ENCODE data around the gene CYB561.
"Not testable (repeated sequence)": the region's sequence is repeated elsewhere in the genome, so short reads cannot be mapped to it uniquely, and the experiment has no call there.

CYB561 gene

GRCh38 chr17:63474586-63475460 is 28.7 kb upstream of the CYB561 start:
- H3K36me3 ChIP-seq, result no peaks in the 10 kb centered on the region
- no peak overlapping the region for H3K4me3 ChIP-seq (ENCODE audit: low read depth, low read length)
- no peaks in the 10 kb centered on the region for H3K9me3 ChIP-seq (ENCODE audit: severe bottlenecking)
- peak overlapping the region; percentile 93 for H3K27ac ChIP-seq
- DNase-seq, result no peak
- H3K27me3 ChIP-seq (ENCODE audit: insufficient read depth, low read depth, severe bottlenecking), result no peaks in the 10 kb centered on the region
- no peak for TF ChIP-seq CTCF (IDR thresholded peaks at IDR 0.05; ENCODE audit: low read depth, low read length)

GRCh38 chr17:63474174-63474573 is 28.1 kb upstream of the CYB561 start:
- Histone ChIP-seq H3K36me3 (no peaks in the 10 kb centered on the region), H3K9me3 (ENCODE audit: severe bottlenecking) (no peaks in the 10 kb centered on the region), H3K4me3 (ENCODE audit: low read depth, low read length) (no peak overlapping the region), H3K27me3 (ENCODE audit: insufficient read depth, low read depth, severe bottlenecking) (no peaks in the 10 kb centered on the region), H3K27ac (no peak overlapping the region)
- DNase-seq, result no peak
- TF ChIP-seq CTCF (IDR thresholded peaks at IDR 0.05; ENCODE audit: low read depth, low read length), result no peak

DNA sequence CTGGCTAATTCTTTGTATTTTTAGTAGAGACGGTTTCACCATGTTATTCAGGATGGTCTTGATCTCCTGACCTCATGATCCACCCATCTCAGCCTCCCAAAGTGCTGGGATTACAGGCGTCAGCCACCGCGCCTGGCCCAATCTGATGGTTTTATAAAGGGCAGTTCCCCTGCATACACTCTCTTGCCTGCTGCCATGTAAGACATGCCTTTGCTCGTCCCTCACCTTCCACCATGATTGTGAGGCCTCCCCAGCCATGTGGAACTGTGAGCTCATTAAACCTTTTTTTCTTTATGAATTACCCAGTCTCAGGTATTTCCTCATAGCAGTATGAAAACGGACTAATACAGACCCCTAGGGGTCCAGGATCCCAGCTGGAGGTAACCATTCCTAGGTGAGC is 22.0 kb upstream of the CYB561 start:
- not testable (repeated sequence) for DNase-seq; H3K27ac ChIP-seq; H3K9me3 ChIP-seq (ENCODE audit: severe bottlenecking); H3K27me3 ChIP-seq (ENCODE audit: insufficient read depth, low read depth, severe bottlenecking); H3K4me3 ChIP-seq (ENCODE audit: low read depth, low read length); H3K36me3 ChIP-seq

GRCh38 chr17:63464691-63465236 is 18.7 kb upstream of the CYB561 start:
- no peaks in the 10 kb centered on the region for H3K36me3 ChIP-seq
- H3K4me3 ChIP-seq (ENCODE audit: low read depth, low read length), result no peak overlapping the region
- no peak overlapping the region for H3K27ac ChIP-seq
- H3K27me3 ChIP-seq (ENCODE audit: insufficient read depth, low read depth, severe bottlenecking), result no peaks in the 10 kb centered on the region
- peaks cover 6% of the 10 kb centered on the region for H3K9me3 ChIP-seq (ENCODE audit: severe bottlenecking)
- TF ChIP-seq CTCF (IDR thresholded peaks at IDR 0.05; ENCODE audit: low read depth, low read length), result no peak
- DNase-seq, result no peak

DNA sequence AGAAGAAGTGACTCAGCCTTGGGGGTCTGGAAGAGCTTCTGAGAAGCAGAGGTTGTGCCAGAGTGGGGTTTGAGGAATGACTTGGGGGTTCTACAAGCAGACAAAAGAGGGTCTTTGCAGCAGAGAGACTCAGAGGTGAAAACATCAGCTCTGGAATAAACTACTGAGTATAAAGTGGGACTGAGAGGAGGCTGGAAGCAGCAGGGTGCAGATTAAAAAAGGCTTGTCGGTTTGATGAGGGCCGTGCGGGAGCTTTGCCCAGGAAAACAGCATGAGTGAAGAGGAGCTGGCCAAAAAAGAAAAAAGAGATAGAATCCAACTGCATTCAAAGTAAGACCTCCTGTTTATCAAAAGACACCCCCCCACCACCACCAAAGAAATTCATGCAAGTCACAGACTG is 17.7 kb upstream of the CYB561 start:
- TF ChIP-seq CTCF (IDR thresholded peaks at IDR 0.05; ENCODE audit: low read depth, low read length), result no peak
- DNase-seq, result no peak

DNA sequence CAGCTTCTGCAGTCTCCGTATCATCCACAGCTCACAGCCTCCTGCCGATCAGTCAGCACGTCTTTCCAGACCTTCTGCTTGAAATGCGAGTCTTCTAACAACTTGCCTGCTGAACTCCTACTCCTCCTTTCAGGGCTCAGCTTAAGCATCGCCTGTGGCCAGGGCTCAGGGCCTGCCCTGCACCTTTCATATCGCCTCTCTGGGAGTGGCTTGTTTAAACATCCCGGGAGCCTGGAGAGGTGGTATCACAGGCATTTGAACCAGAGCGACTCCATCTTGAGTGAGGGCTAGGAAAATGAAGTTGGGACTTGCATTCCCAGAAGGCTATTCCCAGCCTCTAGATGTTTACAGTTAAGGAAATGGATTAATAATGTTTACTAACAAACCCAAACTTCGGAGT is 13.9 kb upstream of the CYB561 start:
- Histone ChIP-seq H3K27me3 (ENCODE audit: insufficient read depth, low read depth, severe bottlenecking) (no peaks in the 10 kb centered on the region), H3K27ac (no peak overlapping the region), H3K9me3 (ENCODE audit: severe bottlenecking) (no peaks in the 10 kb centered on the region), H3K36me3 (no peaks in the 10 kb centered on the region), H3K4me3 (ENCODE audit: low read depth, low read length) (no peak overlapping the region)
- DNase-seq, result no peak
- TF ChIP-seq CTCF (IDR thresholded peaks at IDR 0.05; ENCODE audit: low read depth, low read length), result no peak

More for the DNA sequence above, 17.7 kb upstream of the CYB561 start:
- H3K9me3 ChIP-seq (ENCODE audit: severe bottlenecking), result peaks cover 6% of the 10 kb centered on the region
- no peaks in the 10 kb centered on the region for H3K27me3 ChIP-seq (ENCODE audit: insufficient read depth, low read depth, severe bottlenecking)
- H3K36me3 ChIP-seq, result no peaks in the 10 kb centered on the region
- H3K27ac ChIP-seq, result peak overlapping the region; percentile 72
- no peak overlapping the region for H3K4me3 ChIP-seq (ENCODE audit: low read depth, low read length)

Measured in WERI-Rb-1 (cell line).